Hepatic stellate cell (primary cell): ENCODE results near the gene SGO1.

Experiments
- DNase-seq: peaks from one replicate; pipeline ENCODE4 v3.0.0; 2011; ENCODE audit warnings: low spot score

The SGO1 gene

GRCh38 chr3:20154928-20155327 lies 31.1 kb downstream of the SGO1 start:
- no peak for DNase-seq

DNA sequence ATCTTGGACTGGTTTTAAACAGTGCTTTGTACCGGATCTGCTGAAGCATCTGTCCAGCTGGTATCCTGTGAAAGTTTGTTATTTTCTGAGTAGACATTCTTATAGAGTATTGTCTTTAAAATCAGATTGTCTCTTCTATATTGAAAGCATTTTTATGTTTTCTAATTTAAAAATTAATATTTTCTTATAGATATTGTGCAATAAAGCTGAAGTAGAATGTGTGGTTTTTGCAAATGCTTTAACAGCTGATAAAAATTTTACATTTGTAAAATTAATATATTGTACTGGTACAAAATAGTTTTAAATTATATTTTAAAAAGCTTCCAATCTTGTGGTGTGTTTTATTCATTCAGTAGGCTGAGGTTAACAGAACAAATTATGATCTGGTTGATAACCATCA lies 31.9 kb downstream of the SGO1 start:
- no peak for DNase-seq

DNA sequence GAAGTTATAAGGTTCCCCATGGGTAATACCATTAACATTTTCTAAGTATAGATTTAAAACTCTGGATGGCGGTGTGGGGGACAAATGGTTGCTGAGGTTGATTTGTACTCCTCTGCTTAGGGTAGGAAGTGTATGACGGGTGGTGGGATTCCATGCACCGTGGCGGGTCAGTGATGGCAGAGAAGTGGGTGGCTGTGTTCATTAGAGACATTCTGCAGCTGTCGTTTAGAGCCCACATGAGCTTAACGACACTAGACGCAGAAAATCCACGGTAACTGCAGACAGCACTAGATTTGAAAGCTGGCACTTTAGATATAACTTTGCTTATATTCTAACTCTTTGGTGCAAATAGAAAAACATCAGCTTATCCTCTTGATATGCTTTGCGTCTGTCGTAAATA lies 37.5 kb downstream of the SGO1 start:
- DNase-seq, result no peak

- no peak for DNase-seq
These were observed 38.6 kb downstream of the SGO1 start for GRCh38 chr3:20147361-20147760.

DNA sequence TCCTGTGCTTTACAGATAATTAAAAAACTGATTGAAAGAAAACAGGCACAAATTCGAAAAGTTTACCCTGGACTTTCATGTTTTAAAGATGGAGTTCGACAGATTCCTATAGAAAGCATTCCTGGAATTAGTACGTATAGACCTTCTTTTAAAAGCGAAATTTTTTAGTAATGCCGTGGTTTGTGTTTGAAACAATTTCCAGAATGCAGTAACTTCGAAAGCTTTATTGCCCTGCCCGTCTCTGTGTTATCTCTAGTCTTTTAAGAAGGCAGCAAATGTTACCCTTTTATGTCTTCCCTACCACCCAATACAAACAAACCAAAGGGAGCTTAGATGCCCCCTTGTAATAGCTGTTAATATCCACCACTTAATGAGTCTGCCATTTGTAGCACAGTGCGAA lies 39.7 kb downstream of the SGO1 start:
- no peak for DNase-seq

GRCh38 chr3:20145874-20146273 lies 40.1 kb downstream of the SGO1 start:
- no peak for DNase-seq

GRCh38 chr3:20143519-20143918 lies 42.5 kb downstream of the SGO1 start:
- no peak for DNase-seq

GRCh38 chr3:20142517-20142916 lies 43.5 kb downstream of the SGO1 start:
- DNase-seq, result no peak

DNA sequence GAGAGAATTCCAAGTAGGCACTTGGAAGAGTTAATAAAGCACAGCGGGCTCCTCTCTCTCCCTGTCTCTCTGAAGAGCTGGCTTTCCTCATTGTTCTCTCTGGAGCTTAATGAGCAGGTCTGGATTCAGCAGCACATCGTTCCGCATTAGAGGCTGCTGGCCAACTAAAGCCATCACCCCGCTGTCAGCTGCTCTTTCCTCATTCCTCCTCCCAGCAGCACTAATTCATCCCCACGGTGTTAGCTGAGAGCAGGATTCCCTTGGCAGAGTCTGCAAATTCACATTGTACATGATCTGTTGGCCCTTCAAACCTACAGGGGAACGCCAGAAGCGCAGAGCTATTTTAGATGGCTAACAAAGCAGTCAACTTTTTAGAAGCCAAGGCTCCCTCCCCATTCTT lies 44.2 kb downstream of the SGO1 start:
- DNase-seq, result no peak

DNA sequence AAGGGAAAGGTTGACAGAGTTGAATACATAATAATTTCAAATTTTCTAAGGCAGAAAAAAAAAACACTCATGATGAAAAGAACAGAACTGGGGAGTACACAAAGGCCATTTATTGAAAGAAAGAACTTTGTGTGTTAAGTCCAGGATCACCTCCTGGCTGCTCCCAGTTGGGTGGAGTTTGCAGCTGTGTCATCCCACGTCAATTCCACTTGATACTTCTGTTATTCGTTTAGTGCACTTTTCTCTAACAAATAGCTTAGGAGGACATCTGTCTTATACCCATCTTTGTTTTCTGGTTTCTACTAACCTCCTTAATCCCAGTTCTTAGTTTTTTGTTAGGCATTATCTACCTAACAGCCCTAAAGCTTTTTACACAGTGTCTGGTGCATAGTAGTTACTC lies 44.7 kb downstream of the SGO1 start:
- no peak for DNase-seq

GRCh38 chr3:20140881-20141280 lies 45.1 kb downstream of the SGO1 start:
- DNase-seq, result no peak

DNA sequence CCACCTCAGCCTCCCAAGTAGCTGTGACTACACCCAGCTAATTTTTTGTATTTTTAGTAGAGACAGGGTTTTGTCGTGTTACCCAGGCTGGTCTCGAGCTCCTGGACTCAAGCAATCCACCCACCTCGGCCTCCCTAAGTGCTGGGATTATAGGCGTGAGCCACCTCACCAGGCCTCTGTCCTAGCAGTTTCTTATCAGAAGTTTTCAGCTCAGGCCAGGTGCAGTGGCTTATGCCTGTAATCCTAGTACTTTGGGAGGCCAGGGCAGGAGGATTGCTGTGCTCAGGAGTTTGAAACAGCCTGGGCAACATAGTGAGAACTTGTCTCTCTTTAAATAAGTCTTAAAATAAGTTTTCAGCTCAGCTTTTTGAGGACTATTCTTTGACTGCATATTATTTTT lies 48.4 kb downstream of the SGO1 start:
- no peak for DNase-seq

DNA sequence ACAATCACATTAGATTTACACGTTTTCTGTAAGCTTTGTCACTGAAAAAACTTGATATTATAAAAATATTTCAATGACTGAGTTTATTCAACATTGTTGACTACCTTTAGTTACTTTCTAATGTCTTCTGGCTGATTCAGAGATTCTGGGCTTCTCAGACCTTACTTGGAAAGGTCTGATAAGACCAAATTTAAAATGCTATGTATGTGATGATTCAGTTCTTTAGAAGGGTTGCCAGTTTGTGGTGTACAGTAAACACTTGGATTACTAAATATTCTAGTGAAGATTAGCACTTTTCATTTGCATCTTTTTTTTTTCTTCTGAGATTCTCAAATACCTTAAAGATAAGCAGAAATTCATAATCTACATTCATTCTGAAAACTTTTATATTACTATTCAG lies 49.8 kb downstream of the SGO1 start:
- no peak for DNase-seq

DNA sequence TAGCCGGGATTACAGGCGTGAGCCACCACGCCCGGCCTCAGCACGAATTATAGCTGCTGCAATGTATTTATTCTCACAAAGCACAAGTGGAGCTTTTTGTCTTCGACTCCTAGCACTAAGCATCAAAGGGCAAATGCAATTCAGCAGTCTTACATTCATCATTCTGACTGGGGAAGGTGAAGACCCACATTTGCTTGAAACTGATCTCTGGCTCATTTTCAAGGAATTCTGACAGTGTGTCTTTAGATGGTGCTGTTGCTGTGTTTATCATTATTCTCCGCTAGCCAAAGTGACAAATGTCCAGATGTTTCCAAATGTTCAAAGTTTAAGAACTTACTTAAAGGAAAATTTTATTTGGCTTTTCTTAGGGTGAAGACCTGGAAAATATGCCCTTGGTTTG lies 55.9 kb downstream of the SGO1 start:
- no peak for DNase-seq

DNA sequence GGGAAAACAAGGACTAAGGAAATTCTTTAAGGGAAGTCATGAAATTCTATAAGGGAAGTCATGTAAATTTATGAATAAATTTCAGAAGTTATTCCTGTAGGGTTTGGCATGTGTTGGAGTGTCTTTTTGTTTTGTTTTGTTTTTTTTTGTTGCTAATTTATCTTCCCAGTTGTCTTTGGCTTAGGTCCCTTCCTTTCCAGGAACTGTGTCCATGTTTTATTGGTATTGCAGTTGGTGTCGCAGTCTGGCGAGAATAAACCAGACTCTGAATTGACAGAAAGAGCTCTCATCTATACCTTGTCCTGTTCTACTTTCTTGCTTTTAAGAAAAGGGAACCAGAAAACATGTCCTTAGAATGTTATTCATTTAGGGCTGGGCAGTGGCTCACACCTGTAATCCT lies 57.6 kb downstream of the SGO1 start:
- no peak for DNase-seq

DNA sequence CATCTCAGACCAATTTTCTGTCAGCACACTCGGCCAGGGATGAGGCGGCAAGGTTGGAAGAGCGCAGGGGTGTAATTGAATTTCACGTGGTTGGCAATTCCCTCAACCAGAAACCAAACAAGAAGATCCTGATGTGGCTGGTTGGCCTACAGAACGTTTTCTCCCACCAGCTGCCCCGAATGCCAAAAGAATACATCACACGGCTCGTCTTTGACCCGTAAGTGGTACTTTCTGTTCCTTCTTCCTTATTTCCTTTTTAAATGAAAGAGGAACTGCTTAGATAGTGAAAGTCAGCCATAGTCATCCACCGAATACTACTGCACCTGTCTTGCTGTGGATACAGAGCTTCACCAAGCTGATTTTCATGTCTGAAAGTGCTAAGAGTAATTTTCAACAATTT lies 60.1 kb downstream of the SGO1 start:
- DNase-seq, result no peak

GRCh38 chr3:20125289-20125688 lies 60.7 kb downstream of the SGO1 start:
- no peak for DNase-seq

DNA sequence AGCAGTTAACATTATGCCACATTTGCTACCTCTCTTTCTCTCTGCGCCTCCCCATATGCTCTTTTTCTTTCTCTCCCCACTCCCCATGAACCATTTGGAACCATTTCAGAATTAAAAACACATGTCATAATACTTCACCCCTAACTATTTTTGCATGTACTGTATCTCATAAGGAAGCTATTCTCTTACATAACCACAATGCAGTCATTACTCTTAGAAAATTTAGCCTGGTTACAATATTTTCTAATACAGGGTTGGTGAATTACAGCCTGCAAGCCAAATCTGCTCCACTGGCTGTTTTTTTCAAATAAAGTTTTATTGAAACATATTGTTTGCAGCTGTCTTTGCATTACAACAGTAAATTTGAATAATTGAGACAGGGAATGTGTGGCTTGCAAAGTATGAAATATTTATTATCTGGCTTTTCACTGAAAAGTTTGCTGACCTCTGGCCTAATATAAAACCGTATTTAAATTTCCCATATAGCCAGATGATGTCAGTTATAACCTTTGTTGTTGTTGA lies 62.8 kb downstream of the SGO1 start:
- DNase-seq, result no peak

DNA sequence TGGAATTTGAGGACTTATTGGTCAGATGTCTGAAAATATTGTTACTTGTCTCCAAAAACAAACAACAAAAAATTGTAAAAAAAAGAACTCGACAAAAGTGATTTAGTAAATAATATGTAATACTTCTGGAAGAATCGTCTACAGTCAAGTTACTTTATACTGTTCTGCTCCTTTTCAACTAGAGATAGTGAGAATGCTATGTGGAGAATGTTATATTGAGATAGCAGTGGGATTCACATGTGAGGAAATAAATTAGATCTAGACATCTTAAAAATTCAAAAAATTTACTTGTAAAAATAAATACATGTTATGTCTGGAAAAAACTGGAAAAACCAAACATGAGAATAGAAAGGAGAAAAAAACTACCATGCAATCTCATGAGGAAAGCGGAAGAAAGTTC lies 64.9 kb downstream of the SGO1 start:
- no peak for DNase-seq
